GM23338 (cell line): ENCODE data around the gene IL6R. TPM values are rescaled to one million over a fixed set of nuclear protein-coding genes. Genes with fewer than 3 reads are reported as not detected.

ENCODE experiments used
- ATAC-seq: fragments of 200-7000 bp; cut with Tn5 transposase; 3 replicates; pipeline ENCODE4 v1.9.1; 2020
- DNase-seq: peaks from one replicate; pipeline ENCODE4 v3.0.0-alpha.2; 2015; ENCODE audit warnings: low spot score
- H2AFZ ChIP-seq: fragments of 200-600 bp; sonication (generic); 2 replicates; pipeline ENCODE4 v1.8.0; 2016; ENCODE audit warnings: antibody characterized with exemption, mild to moderate bottlenecking, moderate library complexity
- H3F3A ChIP-seq: fragments of 200-600 bp; sonication (generic); replicated peaks from 2 replicates; pipeline ENCODE4 v1.8.0; 2017; ENCODE audit warnings: antibody characterized with exemption, mixed run types, low read depth
- H3K27ac ChIP-seq: fragments of 200-600 bp; sonication (generic); 2 replicates; pipeline ENCODE4 v1.6.1; 2016; ENCODE audit warnings: low read depth
- H3K27me3 ChIP-seq: fragments of 200-600 bp; sonication (generic); 2 replicates; pipeline ENCODE4 v1.8.0; 2016; ENCODE audit warnings: mild to moderate bottlenecking, mixed run types, moderate library complexity; ENCODE audit not compliant: insufficient read depth
- H3K36me3 ChIP-seq: fragments of 200-600 bp; sonication (generic); 2 replicates; pipeline ENCODE4 v1.8.0; 2016; ENCODE audit warnings: mild to moderate bottlenecking; ENCODE audit not compliant: insufficient read depth
- H3K4me1 ChIP-seq: fragments of 200-600 bp; sonication (generic); 2 replicates; pipeline ENCODE4 v1.8.0; 2016; ENCODE audit warnings: mild to moderate bottlenecking, moderate library complexity; ENCODE audit not compliant: insufficient read depth
- H3K4me2 ChIP-seq: fragments of 200-600 bp; sonication (generic); 2 replicates; pipeline ENCODE4 v1.7.1; 2017; ENCODE audit warnings: mixed run types
- H3K4me3 ChIP-seq: fragments of 200-600 bp; sonication (generic); 2 replicates; pipeline ENCODE4 v1.6.1; 2016; ENCODE audit warnings: mixed run types
- H3K79me2 ChIP-seq: fragments of 200-600 bp; sonication (generic); replicated peaks from 2 replicates; pipeline ENCODE4 v1.8.0; 2017; ENCODE audit warnings: mild to moderate bottlenecking; ENCODE audit not compliant: insufficient read depth
- H3K9me2 ChIP-seq: fragments of 200-600 bp; sonication (generic); 2 replicates; pipeline ENCODE4 v1.8.0; 2017; ENCODE audit not compliant: insufficient read depth
- H4K20me1 ChIP-seq: fragments of 200-600 bp; sonication (generic); replicated peaks from 2 replicates; pipeline ENCODE4 v1.8.0; 2017; ENCODE audit warnings: mild to moderate bottlenecking; ENCODE audit not compliant: insufficient read depth
- H3K27ac Mint-ChIP-seq: 2 replicates; pipeline ENCODE4 v1.8.0; 2020; ENCODE audit warnings: inconsistent platforms, mild to moderate bottlenecking, moderate library complexity, mixed read lengths
- H3K27me3 Mint-ChIP-seq: 3 replicates; pipeline ENCODE4 v1.8.0; 2022; ENCODE audit warnings: low read depth, mild to moderate bottlenecking, moderate library complexity, mixed read lengths, inconsistent platforms; ENCODE audit not compliant: insufficient read depth, poor library complexity
- H3K36me3 Mint-ChIP-seq: 3 replicates; pipeline ENCODE4 v1.8.0; 2021; ENCODE audit warnings: low read depth, mild to moderate bottlenecking, inconsistent platforms, moderate library complexity, mixed read lengths
- H3K4me1 Mint-ChIP-seq: 3 replicates; pipeline ENCODE4 v1.8.0; 2020; ENCODE audit warnings: mild to moderate bottlenecking, inconsistent platforms, mixed read lengths
- H3K4me3 Mint-ChIP-seq: 3 replicates; pipeline ENCODE4 v1.8.0; 2021; ENCODE audit warnings: moderate library complexity, mild to moderate bottlenecking, inconsistent platforms, mixed read lengths
- H3K9me3 Mint-ChIP-seq: 3 replicates; pipeline ENCODE4 v1.8.0; 2020; ENCODE audit warnings: moderate library complexity, mild to moderate bottlenecking, inconsistent platforms, mixed read lengths
- CREB1 ChIP-seq: fragments of 250-450 bp; sonication (Bioruptor Pico); IDR thresholded peaks from 2 replicates; pipeline ENCODE4 v1.5.0; 2020; ENCODE audit warnings: low read depth, mild to moderate bottlenecking, moderate library complexity
- CTCF ChIP-seq, 2 experiments: fragments of 200-600 bp in 1 of 2; sonication (generic) in 1 of 2; conservative IDR thresholded peaks; 2 replicates each; pipeline versions ENCODE4 v1.5.1 to v1.6.1; 2016 to 2017; ENCODE audit warnings: antibody characterized with exemption in 2 of 2, low read depth in 2 of 2, mild to moderate bottlenecking in 2 of 2, moderate library complexity in 1 of 2
- ETS1 ChIP-seq: IDR thresholded peaks from 2 replicates; pipeline ENCODE4 v1.6.1; 2016; ENCODE audit warnings: antibody characterized with exemption
- EZH2 ChIP-seq: fragments of 200-600 bp; sonication (generic); IDR thresholded peaks from one replicate; pipeline ENCODE4 v1.8.0; 2017; ENCODE audit warnings: antibody characterized with exemption, mild to moderate bottlenecking, low read depth; ENCODE audit not compliant: unreplicated experiment
- EZH2phosphoT487 ChIP-seq: fragments of 200-600 bp; sonication (generic); IDR thresholded peaks from one replicate; pipeline ENCODE4 v1.8.1; 2018; ENCODE audit warnings: antibody characterized with exemption; ENCODE audit not compliant: unreplicated experiment
- JUNB ChIP-seq: IDR thresholded peaks from one replicate; pipeline ENCODE4 v1.6.1; 2016; ENCODE audit warnings: antibody characterized with exemption; ENCODE audit not compliant: unreplicated experiment
- NANOG ChIP-seq: IDR thresholded peaks from 2 replicates; pipeline ENCODE4 v1.6.1; 2016; ENCODE audit warnings: antibody characterized with exemption, borderline replicate concordance
- POLR2AphosphoS5 ChIP-seq: IDR thresholded peaks from 2 replicates; pipeline ENCODE4 v1.6.1; 2016; ENCODE audit warnings: antibody characterized with exemption, low read depth
- STAT1 ChIP-seq: IDR thresholded peaks from one replicate; pipeline ENCODE4 v1.6.1; 2016; ENCODE audit warnings: antibody characterized with exemption; ENCODE audit not compliant: unreplicated experiment
- ZNF114 ChIP-seq: fragments of 250-450 bp; sonication (Bioruptor Pico); IDR thresholded peaks from 2 replicates; pipeline ENCODE4 v1.5.0; 2020; ENCODE audit warnings: mild to moderate bottlenecking, moderate library complexity
- ZNF331 ChIP-seq: fragments of 250-450 bp; sonication (Bioruptor Pico); IDR thresholded peaks from 2 replicates; pipeline ENCODE4 v1.5.0; 2020; ENCODE audit warnings: low read depth, mild to moderate bottlenecking, moderate library complexity
- polyA plus RNA-seq: library from polyadenylated mRNA; unstranded; fragments of >200 nt; fragmentation: Nextera tagmentation; extraction: Ambion mirVana; gene quantifications from 2 replicates; pipeline ENCODE4 v1.2.1, GENCODE V29; 2016
- total RNA-seq: library from RNA; depleted of rRNA; stranded (reverse); fragments of >200 nt; shearing (Covaris generic); gene quantifications from 2 replicates; pipeline ENCODE4 v1.2.3, GENCODE V29; 2014
- TF ChIP-seq, protein P1 (sequence below): IDR thresholded peaks from one replicate; pipeline ENCODE4 v1.6.1; 2018; ENCODE audit warnings: antibody characterized with exemption; ENCODE audit not compliant: unreplicated experiment
- TF ChIP-seq, protein P2 (sequence below): fragments of 250-450 bp; sonication (Bioruptor Pico); IDR thresholded peaks from 2 replicates; pipeline ENCODE4 v1.5.0; 2020; ENCODE audit warnings: mild to moderate bottlenecking, moderate library complexity

IL6R gene
- total and polyA plus RNA-seq, 2 experiments from 2014 or later, result 1.0 to 13.8 TPM

- no peak for DNase-seq
- Histone ChIP-seq H2AFZ (no peak overlapping the region), H3K4me3 (no peak overlapping the region), H3K36me3 (no peaks in the 10 kb centered on the region), H3K9me2 (no peaks in the 10 kb centered on the region), H3K27ac (no peak overlapping the region), H3F3A (no peaks in the 10 kb centered on the region), H4K20me1 (no peaks in the 10 kb centered on the region), H3K4me2 (no peak overlapping the region), H3K79me2 (no peaks in the 10 kb centered on the region), H3K27me3 (peaks cover 7% of the 10 kb centered on the region), H3K4me1 (no peaks in the 10 kb centered on the region)
- Mint-ChIP-seq H3K27me3 (peaks cover 10% of the 10 kb centered on the region), H3K4me1 (peaks cover 6% of the 10 kb centered on the region; the same call in 1 of the 3 replicates), H3K4me3 (no peak overlapping the region), H3K9me3 (peaks cover 19% of the 10 kb centered on the region), H3K27ac (no peak overlapping the region), H3K36me3 (no peaks in the 10 kb centered on the region)
- TF ChIP-seq JUNB, result no peak
- TF ChIP-seq ZNF331 (CRISPR knock-in tag), result no peak
- no peak for TF ChIP-seq STAT1
- no peak for TF ChIP-seq ZNF114 (CRISPR knock-in tag)
- no peak for TF ChIP-seq CREB1 (CRISPR knock-in tag)
- TF ChIP-seq, protein P1, sequence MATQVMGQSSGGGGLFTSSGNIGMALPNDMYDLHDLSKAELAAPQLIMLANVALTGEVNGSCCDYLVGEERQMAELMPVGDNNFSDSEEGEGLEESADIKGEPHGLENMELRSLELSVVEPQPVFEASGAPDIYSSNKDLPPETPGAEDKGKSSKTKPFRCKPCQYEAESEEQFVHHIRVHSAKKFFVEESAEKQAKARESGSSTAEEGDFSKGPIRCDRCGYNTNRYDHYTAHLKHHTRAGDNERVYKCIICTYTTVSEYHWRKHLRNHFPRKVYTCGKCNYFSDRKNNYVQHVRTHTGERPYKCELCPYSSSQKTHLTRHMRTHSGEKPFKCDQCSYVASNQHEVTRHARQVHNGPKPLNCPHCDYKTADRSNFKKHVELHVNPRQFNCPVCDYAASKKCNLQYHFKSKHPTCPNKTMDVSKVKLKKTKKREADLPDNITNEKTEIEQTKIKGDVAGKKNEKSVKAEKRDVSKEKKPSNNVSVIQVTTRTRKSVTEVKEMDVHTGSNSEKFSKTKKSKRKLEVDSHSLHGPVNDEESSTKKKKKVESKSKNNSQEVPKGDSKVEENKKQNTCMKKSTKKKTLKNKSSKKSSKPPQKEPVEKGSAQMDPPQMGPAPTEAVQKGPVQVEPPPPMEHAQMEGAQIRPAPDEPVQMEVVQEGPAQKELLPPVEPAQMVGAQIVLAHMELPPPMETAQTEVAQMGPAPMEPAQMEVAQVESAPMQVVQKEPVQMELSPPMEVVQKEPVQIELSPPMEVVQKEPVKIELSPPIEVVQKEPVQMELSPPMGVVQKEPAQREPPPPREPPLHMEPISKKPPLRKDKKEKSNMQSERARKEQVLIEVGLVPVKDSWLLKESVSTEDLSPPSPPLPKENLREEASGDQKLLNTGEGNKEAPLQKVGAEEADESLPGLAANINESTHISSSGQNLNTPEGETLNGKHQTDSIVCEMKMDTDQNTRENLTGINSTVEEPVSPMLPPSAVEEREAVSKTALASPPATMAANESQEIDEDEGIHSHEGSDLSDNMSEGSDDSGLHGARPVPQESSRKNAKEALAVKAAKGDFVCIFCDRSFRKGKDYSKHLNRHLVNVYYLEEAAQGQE, result no peak
- no peak for TF ChIP-seq EZH2
- no peak for TF ChIP-seq CTCF (conservative IDR thresholded peaks at IDR 0.05; ENCODE audit: low read depth in 2 of 2)
- no peak for TF ChIP-seq POLR2AphosphoS5
- no peak for TF ChIP-seq ETS1
- TF ChIP-seq, protein P2, sequence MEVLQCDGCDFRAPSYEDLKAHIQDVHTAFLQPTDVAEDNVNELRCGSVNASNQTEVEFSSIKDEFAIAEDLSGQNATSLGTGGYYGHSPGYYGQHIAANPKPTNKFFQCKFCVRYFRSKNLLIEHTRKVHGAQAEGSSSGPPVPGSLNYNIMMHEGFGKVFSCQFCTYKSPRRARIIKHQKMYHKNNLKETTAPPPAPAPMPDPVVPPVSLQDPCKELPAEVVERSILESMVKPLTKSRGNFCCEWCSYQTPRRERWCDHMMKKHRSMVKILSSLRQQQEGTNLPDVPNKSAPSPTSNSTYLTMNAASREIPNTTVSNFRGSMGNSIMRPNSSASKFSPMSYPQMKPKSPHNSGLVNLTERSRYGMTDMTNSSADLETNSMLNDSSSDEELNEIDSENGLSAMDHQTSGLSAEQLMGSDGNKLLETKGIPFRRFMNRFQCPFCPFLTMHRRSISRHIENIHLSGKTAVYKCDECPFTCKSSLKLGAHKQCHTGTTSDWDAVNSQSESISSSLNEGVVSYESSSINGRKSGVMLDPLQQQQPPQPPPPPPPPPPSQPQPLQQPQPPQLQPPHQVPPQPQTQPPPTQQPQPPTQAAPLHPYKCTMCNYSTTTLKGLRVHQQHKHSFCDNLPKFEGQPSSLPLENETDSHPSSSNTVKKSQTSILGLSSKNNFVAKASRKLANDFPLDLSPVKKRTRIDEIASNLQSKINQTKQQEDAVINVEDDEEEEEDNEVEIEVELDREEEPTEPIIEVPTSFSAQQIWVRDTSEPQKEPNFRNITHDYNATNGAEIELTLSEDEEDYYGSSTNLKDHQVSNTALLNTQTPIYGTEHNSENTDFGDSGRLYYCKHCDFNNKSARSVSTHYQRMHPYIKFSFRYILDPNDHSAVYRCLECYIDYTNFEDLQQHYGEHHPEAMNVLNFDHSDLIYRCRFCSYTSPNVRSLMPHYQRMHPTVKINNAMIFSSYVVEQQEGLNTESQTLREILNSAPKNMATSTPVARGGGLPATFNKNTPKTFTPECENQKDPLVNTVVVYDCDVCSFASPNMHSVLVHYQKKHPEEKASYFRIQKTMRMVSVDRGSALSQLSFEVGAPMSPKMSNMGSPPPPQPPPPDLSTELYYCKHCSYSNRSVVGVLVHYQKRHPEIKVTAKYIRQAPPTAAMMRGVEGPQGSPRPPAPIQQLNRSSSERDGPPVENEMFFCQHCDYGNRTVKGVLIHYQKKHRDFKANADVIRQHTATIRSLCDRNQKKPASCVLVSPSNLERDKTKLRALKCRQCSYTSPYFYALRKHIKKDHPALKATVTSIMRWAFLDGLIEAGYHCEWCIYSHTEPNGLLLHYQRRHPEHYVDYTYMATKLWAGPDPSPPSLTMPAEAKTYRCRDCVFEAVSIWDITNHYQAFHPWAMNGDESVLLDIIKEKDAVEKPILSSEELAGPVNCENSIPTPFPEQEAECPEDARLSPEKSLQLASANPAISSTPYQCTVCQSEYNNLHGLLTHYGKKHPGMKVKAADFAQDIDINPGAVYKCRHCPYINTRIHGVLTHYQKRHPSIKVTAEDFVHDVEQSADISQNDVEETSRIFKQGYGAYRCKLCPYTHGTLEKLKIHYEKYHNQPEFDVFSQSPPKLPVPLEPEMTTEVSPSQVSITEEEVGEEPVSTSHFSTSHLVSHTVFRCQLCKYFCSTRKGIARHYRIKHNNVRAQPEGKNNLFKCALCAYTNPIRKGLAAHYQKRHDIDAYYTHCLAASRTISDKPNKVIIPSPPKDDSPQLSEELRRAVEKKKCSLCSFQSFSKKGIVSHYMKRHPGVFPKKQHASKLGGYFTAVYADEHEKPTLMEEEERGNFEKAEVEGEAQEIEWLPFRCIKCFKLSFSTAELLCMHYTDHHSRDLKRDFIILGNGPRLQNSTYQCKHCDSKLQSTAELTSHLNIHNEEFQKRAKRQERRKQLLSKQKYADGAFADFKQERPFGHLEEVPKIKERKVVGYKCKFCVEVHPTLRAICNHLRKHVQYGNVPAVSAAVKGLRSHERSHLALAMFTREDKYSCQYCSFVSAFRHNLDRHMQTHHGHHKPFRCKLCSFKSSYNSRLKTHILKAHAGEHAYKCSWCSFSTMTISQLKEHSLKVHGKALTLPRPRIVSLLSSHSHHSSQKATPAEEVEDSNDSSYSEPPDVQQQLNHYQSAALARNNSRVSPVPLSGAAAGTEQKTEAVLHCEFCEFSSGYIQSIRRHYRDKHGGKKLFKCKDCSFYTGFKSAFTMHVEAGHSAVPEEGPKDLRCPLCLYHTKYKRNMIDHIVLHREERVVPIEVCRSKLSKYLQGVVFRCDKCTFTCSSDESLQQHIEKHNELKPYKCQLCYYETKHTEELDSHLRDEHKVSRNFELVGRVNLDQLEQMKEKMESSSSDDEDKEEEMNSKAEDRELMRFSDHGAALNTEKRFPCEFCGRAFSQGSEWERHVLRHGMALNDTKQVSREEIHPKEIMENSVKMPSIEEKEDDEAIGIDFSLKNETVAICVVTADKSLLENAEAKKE, result no peak
- TF ChIP-seq NANOG, result no peak
- TF ChIP-seq EZH2phosphoT487, result no peak
- ATAC-seq, result no peak
Observed at GRCh38 chr1:154398678-154399077, 6.5 kb upstream of the IL6R start.
